ENCODE measurements around the gene ZCCHC7.
"Not testable (repeated sequence)": the region's sequence is repeated elsewhere in the genome, so short reads cannot be mapped to it uniquely, and the experiment has no call there.

The ZCCHC7 gene

GRCh38 chr9:37259951-37260350 lies 139.6 kb downstream of the ZCCHC7 start:
- no peak for DNase-seq

- no peak for DNase-seq
These were observed 142.0 kb downstream of the ZCCHC7 start for GRCh38 chr9:37262410-37262809.

- no peak for DNase-seq
These were observed 144.2 kb downstream of the ZCCHC7 start for GRCh38 chr9:37264539-37264938.

- DNase-seq, result no peak
These were observed 146.3 kb downstream of the ZCCHC7 start for GRCh38 chr9:37266630-37267029.

GRCh38 chr9:37269221-37269620 lies 148.8 kb downstream of the ZCCHC7 start:
- DNase-seq, result no peak

- DNase-seq, result no peak
These were observed 151.3 kb downstream of the ZCCHC7 start for GRCh38 chr9:37271679-37272078.

GRCh38 chr9:37273595-37273994 lies 153.2 kb downstream of the ZCCHC7 start:
- no peak for DNase-seq

- DNase-seq, result no peak
These were observed 161.2 kb downstream of the ZCCHC7 start for GRCh38 chr9:37281541-37281940.

GRCh38 chr9:37283730-37284325 lies 163.5 kb downstream of the ZCCHC7 start:
- no peak for DNase-seq

GRCh38 chr9:37284636-37285035 lies 164.3 kb downstream of the ZCCHC7 start:
- DNase-seq, result no peak

GRCh38 chr9:37286530-37287175 lies 166.3 kb downstream of the ZCCHC7 start:
- no peak for DNase-seq

GRCh38 chr9:37287317-37287716 lies 166.9 kb downstream of the ZCCHC7 start:
- DNase-seq, result no peak

- no peak for DNase-seq
These were observed 169.3 kb downstream of the ZCCHC7 start for GRCh38 chr9:37289631-37290030.

GRCh38 chr9:37290366-37290939 lies 170.1 kb downstream of the ZCCHC7 start:
- no peak for DNase-seq

- no peak for DNase-seq
These were observed 170.6 kb downstream of the ZCCHC7 start for GRCh38 chr9:37290940-37291485.

- not testable (repeated sequence) for DNase-seq
These were observed 171.4 kb downstream of the ZCCHC7 start for GRCh38 chr9:37291612-37292238.

GRCh38 chr9:37292896-37293295 lies 172.5 kb downstream of the ZCCHC7 start:
- DNase-seq, result no peak

- DNase-seq, result no peak
These were observed 173.5 kb downstream of the ZCCHC7 start for GRCh38 chr9:37293664-37294524.

- DNase-seq, result no peak
These were observed 174.8 kb downstream of the ZCCHC7 start for GRCh38 chr9:37295178-37295577.

GRCh38 chr9:37295796-37296195 lies 175.4 kb downstream of the ZCCHC7 start:
- DNase-seq, result no peak

GRCh38 chr9:37297592-37297991 lies 177.2 kb downstream of the ZCCHC7 start:
- no peak for DNase-seq

- no peak for DNase-seq
These were observed 180.2 kb downstream of the ZCCHC7 start for GRCh38 chr9:37300620-37301019.
